ENCODE measurements around the gene SLC9B1. TPM values are rescaled to one million over a fixed set of nuclear protein-coding genes. Genes with fewer than 3 reads are reported as not detected.
A peak's percentile ranks its signal among the peaks of the same experiment; 100 is the strongest.
"Not testable (repeated sequence)": the region's sequence is repeated elsewhere in the genome, so short reads cannot be mapped to it uniquely, and the experiment has no call there.

Gene SLC9B1
- total RNA-seq, 1 experiment from 2014 or later = not detected

GRCh38 chr4:103011378-103012025 is 8.0 kb downstream of the SLC9B1 start:
- peak; percentile 11 for DNase-seq (ENCODE audit: low read depth)

- no peak for DNase-seq (ENCODE audit: low read depth)
These were observed 8.7 kb downstream of the SLC9B1 start for GRCh38 chr4:103010804-103011203.

GRCh38 chr4:103008875-103009729 is 10.4 kb downstream of the SLC9B1 start:
- DNase-seq (ENCODE audit: low read depth) = peak; percentile 58

- DNase-seq (ENCODE audit: low read depth) = no peak
These were observed 17.0 kb downstream of the SLC9B1 start for GRCh38 chr4:103002551-103002950.

- DNase-seq (ENCODE audit: low read depth) = no peak
These were observed 24.7 kb downstream of the SLC9B1 start for GRCh38 chr4:102994803-102995202.

- DNase-seq (ENCODE audit: low read depth) = not testable (repeated sequence)
These were observed 25.5 kb downstream of the SLC9B1 start for GRCh38 chr4:102993985-102994384.

GRCh38 chr4:102988429-102989020 is 31.0 kb downstream of the SLC9B1 start:
- DNase-seq (ENCODE audit: low read depth) = no peak

GRCh38 chr4:102981005-102981404 is 38.5 kb downstream of the SLC9B1 start:
- DNase-seq (ENCODE audit: low read depth) = no peak

GRCh38 chr4:102961813-102962212 is 57.7 kb downstream of the SLC9B1 start:
- not testable (repeated sequence) for DNase-seq (ENCODE audit: low read depth)

- no peak for DNase-seq (ENCODE audit: low read depth)
These were observed 60.0 kb downstream of the SLC9B1 start for GRCh38 chr4:102959496-102959895.

- DNase-seq (ENCODE audit: low read depth) = no peak
These were observed 74.4 kb downstream of the SLC9B1 start for GRCh38 chr4:102945066-102945465.

GRCh38 chr4:102938063-102938462 is 81.4 kb downstream of the SLC9B1 start:
- DNase-seq (ENCODE audit: low read depth) = not testable (repeated sequence)

- DNase-seq (ENCODE audit: low read depth) = no peak
These were observed 83.8 kb downstream of the SLC9B1 start for GRCh38 chr4:102935716-102936115.

- not testable (repeated sequence) for DNase-seq (ENCODE audit: low read depth)
These were observed 99.8 kb downstream of the SLC9B1 start for GRCh38 chr4:102919697-102920096.

GRCh38 chr4:102918859-102919258 is 100.6 kb downstream of the SLC9B1 start:
- DNase-seq (ENCODE audit: low read depth) = no peak

GRCh38 chr4:102901804-102902203 is 117.7 kb downstream of the SLC9B1 start:
- DNase-seq (ENCODE audit: low read depth) = no peak

- DNase-seq (ENCODE audit: low read depth) = not testable (repeated sequence)
These were observed 121.9 kb downstream of the SLC9B1 start for GRCh38 chr4:102897610-102898009.

- DNase-seq (ENCODE audit: low read depth) = not testable (repeated sequence)
These were observed 123.0 kb downstream of the SLC9B1 start for GRCh38 chr4:102896547-102896946.

- not testable (repeated sequence) for DNase-seq (ENCODE audit: low read depth)
These were observed 129.6 kb downstream of the SLC9B1 start for GRCh38 chr4:102889866-102890265.

- DNase-seq (ENCODE audit: low read depth) = not testable (repeated sequence)
These were observed 130.9 kb downstream of the SLC9B1 start for GRCh38 chr4:102888570-102888969.

- no peak for DNase-seq (ENCODE audit: low read depth)
These were observed 136.2 kb downstream of the SLC9B1 start for GRCh38 chr4:102883278-102883677.

- no peak for DNase-seq (ENCODE audit: low read depth)
These were observed 138.2 kb downstream of the SLC9B1 start for GRCh38 chr4:102881343-102881742.
